Activated B cell treated with CpG ODN at 0.5 μM for 24 hours (primary cell): ENCODE results near the gene LIG3. TPM values are rescaled to one million over a fixed set of nuclear protein-coding genes. Genes with fewer than 3 reads are reported as not detected.
A peak's percentile ranks its signal among the peaks of the same experiment; 100 is the strongest.

Experiments
- ATAC-seq: fragments of 200-7000 bp; cut with Tn5 transposase; one replicate; pipeline ENCODE4 v1.10.0; 2021; ENCODE audit warnings: low read depth, mild to moderate bottlenecking, moderate library complexity
- CTCF ChIA-PET: fragments of 350-600 bp; sonication (Branson Sonifier 250); formaldehyde crosslinking; loops from one replicate; lab custom pipeline; 2021; ENCODE audit warnings: antibody characterized with exemption; lab: Charles Lee
- POLR2A ChIA-PET: fragments of 350-600 bp; sonication (Branson Sonifier 250); formaldehyde crosslinking; loops from one replicate; lab custom pipeline; 2021; ENCODE audit warnings: antibody characterized with exemption; lab: Charles Lee
- DNase-seq: peaks from one replicate; pipeline ENCODE4 v3.0.0; 2022
- H3K27ac Mint-ChIP-seq: one replicate; pipeline ENCODE4 v1.8.0; 2020; ENCODE audit warnings: mixed read lengths
- H3K27me3 Mint-ChIP-seq: one replicate; pipeline ENCODE4 v1.8.0; 2021; ENCODE audit warnings: mixed read lengths
- H3K36me3 Mint-ChIP-seq: one replicate; pipeline ENCODE4 v1.8.0; 2021; ENCODE audit warnings: low read depth, mixed read lengths
- H3K4me1 Mint-ChIP-seq: one replicate; pipeline ENCODE4 v1.8.0; 2021; ENCODE audit warnings: mixed read lengths
- H3K4me3 Mint-ChIP-seq: one replicate; pipeline ENCODE4 v1.8.0; 2020; ENCODE audit warnings: mild to moderate bottlenecking, mixed read lengths
- H3K9me3 Mint-ChIP-seq: one replicate; pipeline ENCODE4 v1.8.0; 2020; ENCODE audit warnings: mixed read lengths
- intact Hi-C: fragments of 100-400 bp; cut with micrococcal nuclease; formaldehyde crosslinking; loops from one replicate; pipeline ENCODE4 v1.15.1; 2024
- total RNA-seq: library from RNA; stranded (reverse); gene quantifications from 2 replicates; pipeline ENCODE4 v1.2.3, GENCODE V29; 2022
- TF ChIP-seq, protein P1 (sequence below): fragments of 200-600 bp; IDR thresholded peaks from one replicate; pipeline ENCODE4 v1.8.0; 2022; ENCODE audit warnings: antibody characterized with exemption, mild to moderate bottlenecking

LIG3 gene
- total RNA-seq, 1 donor from 2014 or later: 42.4 TPM

DNA sequence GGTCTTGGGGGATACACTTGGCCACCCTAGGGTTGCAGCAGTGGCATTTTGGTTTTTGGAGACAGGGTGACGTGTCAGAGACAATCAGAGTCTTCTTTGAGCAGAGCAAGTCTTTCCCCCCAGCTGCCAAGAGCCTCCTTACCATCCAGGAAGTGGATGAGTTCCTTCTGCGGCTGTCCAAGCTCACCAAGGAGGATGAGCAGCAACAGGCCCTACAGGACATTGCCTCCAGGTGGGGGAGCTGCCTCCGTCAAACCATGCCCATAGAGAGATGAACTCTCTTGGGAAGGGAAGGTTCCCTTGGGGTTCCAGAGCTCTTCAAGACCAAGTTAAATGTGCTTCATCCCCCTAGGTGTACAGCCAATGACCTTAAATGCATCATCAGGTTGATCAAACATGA, 11.3 kb downstream of the LIG3 start:
- peaks cover 3% of the 10 kb centered on the region for H3K4me1 Mint-ChIP-seq
- H3K27ac Mint-ChIP-seq: no peak overlapping the region
- H3K9me3 Mint-ChIP-seq: no peaks in the 10 kb centered on the region
- no peak overlapping the region for H3K4me3 Mint-ChIP-seq
- ChIA-PET POLR2A (interaction anchor here (0.8 kb wide), 1 partner anchor 10 kb away, joined by 4 read pairs; no protein-coding TSS in a partner anchor), CTCF (no interaction called here)
- no peak for DNase-seq
- no peak for ATAC-seq
- peaks cover 90% of the 10 kb centered on the region for H3K36me3 Mint-ChIP-seq
- H3K27me3 Mint-ChIP-seq: no peaks in the 10 kb centered on the region
- intact Hi-C loops: no loop called here
- TF ChIP-seq, protein P1, sequence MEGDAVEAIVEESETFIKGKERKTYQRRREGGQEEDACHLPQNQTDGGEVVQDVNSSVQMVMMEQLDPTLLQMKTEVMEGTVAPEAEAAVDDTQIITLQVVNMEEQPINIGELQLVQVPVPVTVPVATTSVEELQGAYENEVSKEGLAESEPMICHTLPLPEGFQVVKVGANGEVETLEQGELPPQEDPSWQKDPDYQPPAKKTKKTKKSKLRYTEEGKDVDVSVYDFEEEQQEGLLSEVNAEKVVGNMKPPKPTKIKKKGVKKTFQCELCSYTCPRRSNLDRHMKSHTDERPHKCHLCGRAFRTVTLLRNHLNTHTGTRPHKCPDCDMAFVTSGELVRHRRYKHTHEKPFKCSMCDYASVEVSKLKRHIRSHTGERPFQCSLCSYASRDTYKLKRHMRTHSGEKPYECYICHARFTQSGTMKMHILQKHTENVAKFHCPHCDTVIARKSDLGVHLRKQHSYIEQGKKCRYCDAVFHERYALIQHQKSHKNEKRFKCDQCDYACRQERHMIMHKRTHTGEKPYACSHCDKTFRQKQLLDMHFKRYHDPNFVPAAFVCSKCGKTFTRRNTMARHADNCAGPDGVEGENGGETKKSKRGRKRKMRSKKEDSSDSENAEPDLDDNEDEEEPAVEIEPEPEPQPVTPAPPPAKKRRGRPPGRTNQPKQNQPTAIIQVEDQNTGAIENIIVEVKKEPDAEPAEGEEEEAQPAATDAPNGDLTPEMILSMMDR: no peak

- peaks cover under 1% of the 10 kb centered on the region for H3K4me1 Mint-ChIP-seq
- ATAC-seq: no peak
- no peak for DNase-seq
- H3K9me3 Mint-ChIP-seq: no peaks in the 10 kb centered on the region
- TF ChIP-seq, protein P1: no peak
- intact Hi-C loops: no loop called here
- H3K36me3 Mint-ChIP-seq: peaks cover 90% of the 10 kb centered on the region
- POLR2A ChIA-PET: no interaction called here
- no peaks in the 10 kb centered on the region for H3K27me3 Mint-ChIP-seq
- CTCF ChIA-PET: no interaction called here
- no peak overlapping the region for H3K4me3 Mint-ChIP-seq
- H3K27ac Mint-ChIP-seq: no peak overlapping the region
These were observed 12.7 kb downstream of the LIG3 start for GRCh38 chr17:34993031-34993430.

DNA sequence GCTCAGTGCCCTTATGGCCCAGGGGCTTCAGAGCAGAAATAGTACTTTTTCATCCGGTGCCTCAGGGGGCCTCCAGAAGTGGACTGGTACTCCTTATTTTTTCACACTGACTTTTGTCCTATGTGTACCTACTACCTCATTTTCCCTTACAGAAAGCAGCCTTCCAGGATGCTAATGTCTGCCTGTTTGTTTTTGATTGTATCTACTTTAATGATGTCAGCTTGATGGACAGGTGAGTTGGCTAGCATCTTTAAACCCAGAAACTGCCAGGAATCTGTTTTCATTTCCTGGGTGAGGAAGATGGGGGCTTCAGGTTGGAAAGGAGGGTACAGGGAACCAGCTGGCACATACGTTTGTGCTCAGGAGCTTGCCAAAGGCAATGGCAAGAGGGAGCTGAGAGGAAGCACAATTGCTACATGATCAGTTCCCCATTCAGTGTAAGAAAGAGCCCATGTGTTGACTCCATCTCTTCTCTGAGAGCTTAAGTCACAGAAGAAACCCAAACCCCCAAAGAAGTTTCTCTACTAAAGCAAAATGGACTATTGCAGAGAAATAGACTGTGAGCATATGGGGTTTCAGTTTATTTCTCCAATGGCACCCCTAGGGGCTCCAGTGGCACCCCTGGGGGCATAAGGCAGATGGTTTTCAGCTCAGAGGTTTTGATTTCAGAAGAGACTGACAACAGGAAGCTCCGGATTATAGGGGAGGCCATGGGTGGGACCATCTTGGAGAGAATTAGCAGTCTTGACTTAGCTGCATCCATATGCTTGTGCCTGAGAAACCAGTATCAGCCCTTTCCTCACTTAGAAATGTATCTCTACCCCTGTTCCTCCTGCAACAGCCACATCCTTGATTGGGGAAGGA, 16.3 kb downstream of the LIG3 start:
- Mint-ChIP-seq H3K27me3 (no peaks in the 10 kb centered on the region), H3K4me1 (peaks cover 4% of the 10 kb centered on the region), H3K9me3 (no peaks in the 10 kb centered on the region), H3K4me3 (no peak overlapping the region), H3K36me3 (peaks cover 78% of the 10 kb centered on the region), H3K27ac (no peak overlapping the region)
- no peak for ATAC-seq
- TF ChIP-seq, protein P1: no peak
- DNase-seq: no peak
- ChIA-PET POLR2A (no interaction called here), CTCF (interaction anchor here (0.5 to 4.5 kb wide), 7 partner anchors 12 to 122 kb away, joined by 3 to 53 read pairs (median 3); partner anchors contain the start of gene RAD51D)
- intact Hi-C loops: loop anchor here (5.0 kb wide), 2 partner anchors 51 to 454 kb away; no protein-coding TSS in a partner anchor

DNA sequence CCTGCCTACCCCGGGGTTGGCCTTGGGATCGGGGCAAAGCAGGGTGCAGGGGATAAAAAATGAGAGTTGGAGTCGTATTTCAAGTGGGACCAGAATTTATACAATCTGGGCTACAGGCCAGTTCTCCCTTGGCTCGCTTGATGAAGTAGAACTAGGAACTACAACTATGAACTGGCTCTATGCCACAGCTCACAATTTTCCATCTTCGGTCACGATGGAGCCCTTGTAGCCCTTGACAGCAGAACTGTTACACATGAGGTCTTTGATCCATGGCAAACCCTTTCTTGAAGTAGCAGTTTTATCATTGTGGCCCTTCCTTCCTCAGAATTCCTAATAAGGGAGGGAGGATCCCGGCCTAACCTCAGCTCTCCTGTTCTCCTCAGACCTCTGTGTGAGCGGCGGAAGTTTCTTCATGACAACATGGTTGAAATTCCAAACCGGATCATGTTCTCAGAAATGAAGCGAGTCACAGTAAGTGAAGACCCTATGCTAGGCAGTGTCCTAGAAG, 17.1 kb downstream of the LIG3 start:
- ChIA-PET CTCF (interaction anchor here (0.8 to 4.5 kb wide), 6 partner anchors 11 to 122 kb away, joined by 3 to 53 read pairs (median 4); partner anchors contain the start of gene RAD51D), POLR2A (no interaction called here)
- Mint-ChIP-seq H3K4me3 (no peak overlapping the region), H3K4me1 (peaks cover 4% of the 10 kb centered on the region), H3K36me3 (peaks cover 79% of the 10 kb centered on the region), H3K9me3 (no peaks in the 10 kb centered on the region), H3K27me3 (no peaks in the 10 kb centered on the region), H3K27ac (no peak overlapping the region)
- ATAC-seq: no peak
- no peak for DNase-seq
- intact Hi-C loops: loop anchor here (5.0 kb wide), 2 partner anchors 50 to 455 kb away; no protein-coding TSS in a partner anchor
- TF ChIP-seq, protein P1: no peak

DNA sequence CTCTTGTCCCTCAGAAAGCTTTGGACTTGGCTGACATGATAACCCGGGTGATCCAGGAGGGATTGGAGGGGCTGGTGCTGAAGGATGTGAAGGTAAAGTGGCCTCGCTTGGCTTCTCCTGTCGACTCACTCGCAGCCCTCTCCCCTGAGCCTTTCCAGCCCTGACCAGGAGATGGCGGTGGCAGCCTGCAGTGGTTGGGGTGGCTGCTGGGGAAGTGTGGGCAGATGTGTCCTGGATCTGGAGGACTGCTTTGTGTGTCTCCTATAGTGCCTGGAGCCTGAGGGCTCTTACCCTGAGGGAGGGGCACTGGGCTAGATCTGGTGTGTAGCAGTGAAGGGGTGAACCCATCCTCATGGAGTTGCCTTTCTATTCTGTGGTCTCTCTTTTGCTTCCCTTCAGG, 17.9 kb downstream of the LIG3 start:
- peak; percentile 100 for ATAC-seq
- CTCF ChIA-PET: interaction anchor here (0.9 to 4.5 kb wide), 6 partner anchors 17 to 124 kb away, joined by 3 to 53 read pairs (median 4); partner anchors contain the start of genes RAD51D and RFFL
- POLR2A ChIA-PET: interaction anchor here (0.7 to 1.2 kb wide), 2 partner anchors 121 to 122 kb away, joined by 3 read pairs; partner anchors contain the start of gene RAD51D

More for the DNA sequence above, 17.9 kb downstream of the LIG3 start:
- no peaks in the 10 kb centered on the region for H3K27me3 Mint-ChIP-seq
- intact Hi-C loops: loop anchor here (1.0 to 5.0 kb wide), 6 partner anchors 49 to 543 kb away; partner anchors contain the start of genes NLE1 and RAD51D
- TF ChIP-seq, protein P1: no peak
- H3K9me3 Mint-ChIP-seq: no peaks in the 10 kb centered on the region
- peaks cover 77% of the 10 kb centered on the region for H3K36me3 Mint-ChIP-seq
- no peak overlapping the region for H3K4me3 Mint-ChIP-seq
- H3K4me1 Mint-ChIP-seq: peaks cover 4% of the 10 kb centered on the region
- H3K27ac Mint-ChIP-seq: peak overlapping the region; percentile 66
- peak; percentile 65 for DNase-seq
